Peyer's patch (tissue), 4 donors: Measurements from ENCODE around the gene CBX2.

Experiments
- POLR2A ChIP-seq, 2 donors: fragments of 450-650 bp; IDR thresholded peaks; one replicate each; pipeline ENCODE4 v1.5.1; 2017; ENCODE audit warnings: antibody characterized with exemption in 2 of 2, mild to moderate bottlenecking in 2 of 2, moderate library complexity in 2 of 2
- TF ChIP-seq, protein P1 (sequence below), 6 experiments: fragments of 450-650 bp in 4 of 6; fragments of 200-600 bp in 2 of 6; sonication (generic) in 1 of 6; IDR thresholded peaks; one replicate each; pipeline ENCODE4 v1.5.1; 2017 to 2019; ENCODE audit warnings: antibody characterized with exemption in 6 of 6, mild to moderate bottlenecking in 3 of 6, moderate library complexity in 1 of 6

DNA sequence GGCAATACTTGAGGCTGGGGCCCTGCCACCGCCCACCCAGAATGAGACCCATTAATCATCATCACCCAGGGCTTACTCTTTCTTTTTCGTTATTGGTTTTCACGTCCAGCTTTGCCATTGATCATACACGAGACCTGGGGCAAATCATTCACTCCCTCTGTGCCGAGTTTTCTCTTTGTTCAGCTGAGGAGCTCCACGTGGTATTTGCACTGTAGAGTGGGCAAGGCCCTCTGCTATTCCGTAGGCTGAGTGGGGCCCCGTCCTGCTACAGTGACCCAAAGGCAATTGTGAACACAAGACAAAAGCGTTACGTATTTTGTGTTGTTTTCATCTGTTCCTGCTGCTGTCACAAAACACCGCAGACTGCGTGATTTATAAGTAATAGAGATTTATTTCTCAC, 23.6 kb upstream of the CBX2 start:
- TF ChIP-seq, protein P1, sequence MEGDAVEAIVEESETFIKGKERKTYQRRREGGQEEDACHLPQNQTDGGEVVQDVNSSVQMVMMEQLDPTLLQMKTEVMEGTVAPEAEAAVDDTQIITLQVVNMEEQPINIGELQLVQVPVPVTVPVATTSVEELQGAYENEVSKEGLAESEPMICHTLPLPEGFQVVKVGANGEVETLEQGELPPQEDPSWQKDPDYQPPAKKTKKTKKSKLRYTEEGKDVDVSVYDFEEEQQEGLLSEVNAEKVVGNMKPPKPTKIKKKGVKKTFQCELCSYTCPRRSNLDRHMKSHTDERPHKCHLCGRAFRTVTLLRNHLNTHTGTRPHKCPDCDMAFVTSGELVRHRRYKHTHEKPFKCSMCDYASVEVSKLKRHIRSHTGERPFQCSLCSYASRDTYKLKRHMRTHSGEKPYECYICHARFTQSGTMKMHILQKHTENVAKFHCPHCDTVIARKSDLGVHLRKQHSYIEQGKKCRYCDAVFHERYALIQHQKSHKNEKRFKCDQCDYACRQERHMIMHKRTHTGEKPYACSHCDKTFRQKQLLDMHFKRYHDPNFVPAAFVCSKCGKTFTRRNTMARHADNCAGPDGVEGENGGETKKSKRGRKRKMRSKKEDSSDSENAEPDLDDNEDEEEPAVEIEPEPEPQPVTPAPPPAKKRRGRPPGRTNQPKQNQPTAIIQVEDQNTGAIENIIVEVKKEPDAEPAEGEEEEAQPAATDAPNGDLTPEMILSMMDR (IDR thresholded peaks at IDR 0.05): no peak
- TF ChIP-seq POLR2A (IDR thresholded peaks at IDR 0.05): no peak
